ENCODE data around the gene RGS7BP.

DNA sequence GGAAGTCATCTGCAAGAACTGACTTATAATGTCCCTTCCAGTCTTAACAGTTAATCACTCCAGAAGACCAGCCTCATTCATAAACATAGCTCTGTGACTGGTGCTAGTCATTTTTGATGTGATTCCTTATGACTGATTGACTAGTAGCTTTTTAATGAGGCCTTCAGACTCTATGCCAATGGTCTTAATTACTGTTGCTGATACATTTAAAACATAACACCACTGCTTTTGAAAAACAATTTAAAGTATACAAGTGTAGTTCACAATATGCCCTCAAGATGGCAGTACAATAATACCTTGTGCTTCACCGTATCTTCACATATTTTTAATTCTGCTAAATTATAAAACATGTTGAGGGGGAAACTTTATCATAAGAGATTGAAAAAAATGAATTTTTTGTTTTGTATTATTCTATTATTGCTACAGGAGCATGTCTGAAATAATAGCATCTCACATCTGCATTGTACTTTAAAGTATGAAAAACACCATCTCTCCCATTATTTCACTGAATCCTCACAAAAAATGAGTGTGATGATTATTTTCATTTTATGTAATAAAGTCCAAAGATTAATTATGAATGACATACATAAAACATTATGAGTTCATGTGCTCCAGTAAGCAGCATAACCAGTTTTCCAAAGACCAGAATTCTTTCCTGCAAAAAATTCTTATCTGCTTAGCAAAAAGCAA is 129.3 kb downstream of the RGS7BP start:
- TF ChIP-seq, protein P1, sequence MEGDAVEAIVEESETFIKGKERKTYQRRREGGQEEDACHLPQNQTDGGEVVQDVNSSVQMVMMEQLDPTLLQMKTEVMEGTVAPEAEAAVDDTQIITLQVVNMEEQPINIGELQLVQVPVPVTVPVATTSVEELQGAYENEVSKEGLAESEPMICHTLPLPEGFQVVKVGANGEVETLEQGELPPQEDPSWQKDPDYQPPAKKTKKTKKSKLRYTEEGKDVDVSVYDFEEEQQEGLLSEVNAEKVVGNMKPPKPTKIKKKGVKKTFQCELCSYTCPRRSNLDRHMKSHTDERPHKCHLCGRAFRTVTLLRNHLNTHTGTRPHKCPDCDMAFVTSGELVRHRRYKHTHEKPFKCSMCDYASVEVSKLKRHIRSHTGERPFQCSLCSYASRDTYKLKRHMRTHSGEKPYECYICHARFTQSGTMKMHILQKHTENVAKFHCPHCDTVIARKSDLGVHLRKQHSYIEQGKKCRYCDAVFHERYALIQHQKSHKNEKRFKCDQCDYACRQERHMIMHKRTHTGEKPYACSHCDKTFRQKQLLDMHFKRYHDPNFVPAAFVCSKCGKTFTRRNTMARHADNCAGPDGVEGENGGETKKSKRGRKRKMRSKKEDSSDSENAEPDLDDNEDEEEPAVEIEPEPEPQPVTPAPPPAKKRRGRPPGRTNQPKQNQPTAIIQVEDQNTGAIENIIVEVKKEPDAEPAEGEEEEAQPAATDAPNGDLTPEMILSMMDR (IDR thresholded peaks at IDR 0.05): peak; percentile 69 to 90 (median 82)
- TF ChIP-seq POLR2A (IDR thresholded peaks at IDR 0.05): no peak
